ENCODE measurements around the gene SRRM3. TPM values are rescaled to one million over a fixed set of nuclear protein-coding genes. Genes with fewer than 3 reads are reported as not detected.
"Not testable (repeated sequence)": the region's sequence is repeated elsewhere in the genome, so short reads cannot be mapped to it uniquely, and the experiment has no call there.

Gene SRRM3
- total and polyA plus RNA-seq, 2 experiments from 2014 or later: 8.6 to 13.8 TPM

DNA sequence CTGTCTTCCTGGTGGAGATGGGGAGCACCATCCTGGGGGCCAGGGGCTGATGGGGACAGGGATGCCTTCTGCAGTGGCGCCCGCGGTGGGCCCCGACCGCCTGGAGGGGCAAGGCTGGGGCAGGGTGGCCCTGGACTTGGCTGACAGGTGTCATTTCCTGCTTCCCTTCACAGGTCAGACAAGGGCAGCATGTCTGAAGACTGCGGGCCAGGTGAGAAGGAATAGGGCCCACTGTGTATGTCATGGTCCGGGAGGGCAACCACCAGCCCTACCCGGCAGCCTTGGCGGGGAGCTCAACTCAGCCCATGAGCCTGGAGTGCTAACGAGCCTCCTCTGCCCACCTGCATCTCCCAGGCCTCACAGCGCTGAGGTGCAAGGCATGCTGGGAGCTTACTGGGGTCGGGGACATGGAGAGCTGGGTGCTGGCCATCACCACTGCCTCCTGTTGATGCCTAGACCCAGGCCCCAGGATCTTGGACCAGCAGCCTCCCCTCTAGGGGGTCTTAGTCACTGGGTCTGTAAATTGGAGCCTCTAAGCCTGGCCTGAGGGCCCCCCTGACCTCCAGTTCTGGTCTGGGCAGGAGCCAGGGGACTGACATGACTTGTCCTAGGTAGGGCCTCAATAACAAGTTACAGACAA lies 28.0 kb upstream of the SRRM3 start:
- no peak for TF ChIP-seq EZH2phosphoT487 (IDR thresholded peaks at IDR 0.05; ENCODE audit: unreplicated experiment)
- no peak for TF ChIP-seq ZNF114 (CRISPR knock-in tag; IDR thresholded peaks at IDR 0.05)
- no peak for TF ChIP-seq CTCF (conservative IDR thresholded peaks at IDR 0.05; ENCODE audit: low read depth in 2 of 2)
- TF ChIP-seq STAT1 (IDR thresholded peaks at IDR 0.05; ENCODE audit: unreplicated experiment): no peak
- no peak for TF ChIP-seq EZH2 (IDR thresholded peaks at IDR 0.05; ENCODE audit: low read depth, unreplicated experiment)
- TF ChIP-seq ETS1 (IDR thresholded peaks at IDR 0.05): no peak
- TF ChIP-seq JUNB (IDR thresholded peaks at IDR 0.05; ENCODE audit: unreplicated experiment): no peak
- TF ChIP-seq, protein P1, sequence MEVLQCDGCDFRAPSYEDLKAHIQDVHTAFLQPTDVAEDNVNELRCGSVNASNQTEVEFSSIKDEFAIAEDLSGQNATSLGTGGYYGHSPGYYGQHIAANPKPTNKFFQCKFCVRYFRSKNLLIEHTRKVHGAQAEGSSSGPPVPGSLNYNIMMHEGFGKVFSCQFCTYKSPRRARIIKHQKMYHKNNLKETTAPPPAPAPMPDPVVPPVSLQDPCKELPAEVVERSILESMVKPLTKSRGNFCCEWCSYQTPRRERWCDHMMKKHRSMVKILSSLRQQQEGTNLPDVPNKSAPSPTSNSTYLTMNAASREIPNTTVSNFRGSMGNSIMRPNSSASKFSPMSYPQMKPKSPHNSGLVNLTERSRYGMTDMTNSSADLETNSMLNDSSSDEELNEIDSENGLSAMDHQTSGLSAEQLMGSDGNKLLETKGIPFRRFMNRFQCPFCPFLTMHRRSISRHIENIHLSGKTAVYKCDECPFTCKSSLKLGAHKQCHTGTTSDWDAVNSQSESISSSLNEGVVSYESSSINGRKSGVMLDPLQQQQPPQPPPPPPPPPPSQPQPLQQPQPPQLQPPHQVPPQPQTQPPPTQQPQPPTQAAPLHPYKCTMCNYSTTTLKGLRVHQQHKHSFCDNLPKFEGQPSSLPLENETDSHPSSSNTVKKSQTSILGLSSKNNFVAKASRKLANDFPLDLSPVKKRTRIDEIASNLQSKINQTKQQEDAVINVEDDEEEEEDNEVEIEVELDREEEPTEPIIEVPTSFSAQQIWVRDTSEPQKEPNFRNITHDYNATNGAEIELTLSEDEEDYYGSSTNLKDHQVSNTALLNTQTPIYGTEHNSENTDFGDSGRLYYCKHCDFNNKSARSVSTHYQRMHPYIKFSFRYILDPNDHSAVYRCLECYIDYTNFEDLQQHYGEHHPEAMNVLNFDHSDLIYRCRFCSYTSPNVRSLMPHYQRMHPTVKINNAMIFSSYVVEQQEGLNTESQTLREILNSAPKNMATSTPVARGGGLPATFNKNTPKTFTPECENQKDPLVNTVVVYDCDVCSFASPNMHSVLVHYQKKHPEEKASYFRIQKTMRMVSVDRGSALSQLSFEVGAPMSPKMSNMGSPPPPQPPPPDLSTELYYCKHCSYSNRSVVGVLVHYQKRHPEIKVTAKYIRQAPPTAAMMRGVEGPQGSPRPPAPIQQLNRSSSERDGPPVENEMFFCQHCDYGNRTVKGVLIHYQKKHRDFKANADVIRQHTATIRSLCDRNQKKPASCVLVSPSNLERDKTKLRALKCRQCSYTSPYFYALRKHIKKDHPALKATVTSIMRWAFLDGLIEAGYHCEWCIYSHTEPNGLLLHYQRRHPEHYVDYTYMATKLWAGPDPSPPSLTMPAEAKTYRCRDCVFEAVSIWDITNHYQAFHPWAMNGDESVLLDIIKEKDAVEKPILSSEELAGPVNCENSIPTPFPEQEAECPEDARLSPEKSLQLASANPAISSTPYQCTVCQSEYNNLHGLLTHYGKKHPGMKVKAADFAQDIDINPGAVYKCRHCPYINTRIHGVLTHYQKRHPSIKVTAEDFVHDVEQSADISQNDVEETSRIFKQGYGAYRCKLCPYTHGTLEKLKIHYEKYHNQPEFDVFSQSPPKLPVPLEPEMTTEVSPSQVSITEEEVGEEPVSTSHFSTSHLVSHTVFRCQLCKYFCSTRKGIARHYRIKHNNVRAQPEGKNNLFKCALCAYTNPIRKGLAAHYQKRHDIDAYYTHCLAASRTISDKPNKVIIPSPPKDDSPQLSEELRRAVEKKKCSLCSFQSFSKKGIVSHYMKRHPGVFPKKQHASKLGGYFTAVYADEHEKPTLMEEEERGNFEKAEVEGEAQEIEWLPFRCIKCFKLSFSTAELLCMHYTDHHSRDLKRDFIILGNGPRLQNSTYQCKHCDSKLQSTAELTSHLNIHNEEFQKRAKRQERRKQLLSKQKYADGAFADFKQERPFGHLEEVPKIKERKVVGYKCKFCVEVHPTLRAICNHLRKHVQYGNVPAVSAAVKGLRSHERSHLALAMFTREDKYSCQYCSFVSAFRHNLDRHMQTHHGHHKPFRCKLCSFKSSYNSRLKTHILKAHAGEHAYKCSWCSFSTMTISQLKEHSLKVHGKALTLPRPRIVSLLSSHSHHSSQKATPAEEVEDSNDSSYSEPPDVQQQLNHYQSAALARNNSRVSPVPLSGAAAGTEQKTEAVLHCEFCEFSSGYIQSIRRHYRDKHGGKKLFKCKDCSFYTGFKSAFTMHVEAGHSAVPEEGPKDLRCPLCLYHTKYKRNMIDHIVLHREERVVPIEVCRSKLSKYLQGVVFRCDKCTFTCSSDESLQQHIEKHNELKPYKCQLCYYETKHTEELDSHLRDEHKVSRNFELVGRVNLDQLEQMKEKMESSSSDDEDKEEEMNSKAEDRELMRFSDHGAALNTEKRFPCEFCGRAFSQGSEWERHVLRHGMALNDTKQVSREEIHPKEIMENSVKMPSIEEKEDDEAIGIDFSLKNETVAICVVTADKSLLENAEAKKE (CRISPR knock-in tag; IDR thresholded peaks at IDR 0.05): no peak
- TF ChIP-seq POLR2AphosphoS5 (IDR thresholded peaks at IDR 0.05; ENCODE audit: low read depth): no peak
- no peak for TF ChIP-seq NANOG (IDR thresholded peaks at IDR 0.05; ENCODE audit: borderline replicate concordance)
- no peaks in the 10 kb centered on the region for H3K9me3 Mint-ChIP-seq
- Histone ChIP-seq H3K27ac (ENCODE audit: low read depth) (no peak overlapping the region), H3K9me2 (ENCODE audit: insufficient read depth) (no peaks in the 10 kb centered on the region), H3K79me2 (replicated peaks; ENCODE audit: insufficient read depth) (no peaks in the 10 kb centered on the region), H3F3A (replicated peaks; ENCODE audit: low read depth) (no peaks in the 10 kb centered on the region), H4K20me1 (replicated peaks; ENCODE audit: insufficient read depth) (no peaks in the 10 kb centered on the region), H3K4me2 (no peak overlapping the region), H3K4me3 (no peak overlapping the region), H2AFZ (no peak overlapping the region), H3K4me1 (ENCODE audit: insufficient read depth) (no peaks in the 10 kb centered on the region; the same call in 1 of the 2 replicates), H3K36me3 (ENCODE audit: insufficient read depth) (no peaks in the 10 kb centered on the region), H3K27me3 (ENCODE audit: insufficient read depth) (no peaks in the 10 kb centered on the region)
- ATAC-seq (no peak), DNase-seq (ENCODE audit: low spot score) (no peak)
- H3K4me3 Mint-ChIP-seq: no peak overlapping the region
- H3K36me3 Mint-ChIP-seq (ENCODE audit: low read depth): no peaks in the 10 kb centered on the region
- peaks cover 1% of the 10 kb centered on the region for H3K27me3 Mint-ChIP-seq (ENCODE audit: insufficient read depth, low read depth, poor library complexity)
- no peak overlapping the region for H3K27ac Mint-ChIP-seq
- H3K4me1 Mint-ChIP-seq: peaks cover 7% of the 10 kb centered on the region

- H4K20me1 ChIP-seq (replicated peaks; ENCODE audit: insufficient read depth); DNase-seq (ENCODE audit: low spot score); H2AFZ ChIP-seq; H3K27me3 ChIP-seq (ENCODE audit: insufficient read depth); H3K9me3 Mint-ChIP-seq; H3K27ac ChIP-seq (ENCODE audit: low read depth); H3K36me3 ChIP-seq (ENCODE audit: insufficient read depth); H3K27me3 Mint-ChIP-seq (ENCODE audit: insufficient read depth, low read depth, poor library complexity); H3K79me2 ChIP-seq (replicated peaks; ENCODE audit: insufficient read depth); H3K4me1 ChIP-seq (ENCODE audit: insufficient read depth); H3K36me3 Mint-ChIP-seq (ENCODE audit: low read depth); H3K9me2 ChIP-seq (ENCODE audit: insufficient read depth); H3K4me1 Mint-ChIP-seq; H3K4me3 ChIP-seq; H3K4me2 ChIP-seq; H3K27ac Mint-ChIP-seq; H3K4me3 Mint-ChIP-seq; ATAC-seq; H3F3A ChIP-seq (replicated peaks; ENCODE audit: low read depth): not testable (repeated sequence)
Measured at GRCh38 chr7:76176951-76177350, 24.7 kb upstream of the SRRM3 start.

All from GM23338 (cell line).